GM12891 (cell line): ENCODE results near the gene PLPP2.

Experiments
- POLR2A ChIP-seq: IDR thresholded peaks from 2 replicates; pipeline ENCODE4 v1.6.1; 2011; ENCODE audit warnings: low read depth, low read length, control low read depth
- POLR2AphosphoS5 ChIP-seq: IDR thresholded peaks from 2 replicates; pipeline ENCODE4 v1.6.1; 2011; ENCODE audit warnings: low read depth, low read length, control low read depth
- TAF1 ChIP-seq: IDR thresholded peaks from 2 replicates; pipeline ENCODE4 v1.6.1; 2011; ENCODE audit warnings: low read depth, low read length, control low read depth

DNA sequence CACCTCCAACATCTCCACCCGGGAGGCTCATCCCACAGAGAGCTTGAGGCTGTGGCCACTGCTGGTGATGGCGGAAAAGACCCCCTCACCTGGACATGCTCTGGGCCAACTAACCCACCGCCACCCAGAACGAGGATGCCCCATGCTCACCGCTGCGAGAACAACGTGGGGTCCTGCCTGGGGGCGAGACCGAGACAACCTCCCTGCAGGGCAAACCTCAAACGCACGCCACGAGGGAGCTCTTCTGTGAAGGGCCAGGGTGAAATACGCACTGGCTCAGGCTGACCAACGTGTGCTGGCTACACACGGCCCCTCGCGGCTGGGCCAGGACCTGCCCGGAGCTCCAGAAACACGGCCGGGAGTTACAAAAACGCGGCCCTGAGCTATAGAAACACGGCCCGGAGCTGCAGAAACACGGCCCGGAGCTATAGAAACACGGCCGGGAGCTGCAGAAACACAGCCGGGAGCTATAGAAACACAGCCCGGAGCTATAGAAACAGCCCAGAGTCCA is 19.0 kb upstream of the PLPP2 start:
- no peak for TF ChIP-seq POLR2AphosphoS5
- TF ChIP-seq POLR2A: no peak
- TF ChIP-seq TAF1: no peak
